GM18502 (cell line): ENCODE results near the gene OR4E2.
"Not testable (repeated sequence)": the region's sequence is repeated elsewhere in the genome, so short reads cannot be mapped to it uniquely, and the experiment has no call there.

ENCODE experiments used
- ATAC-seq: cut with Tn5 transposase; IDR thresholded peaks from one replicate; pipeline ENCODE4 v1.9.1; 2021; ENCODE audit warnings: mild to moderate bottlenecking; ENCODE audit not compliant: unreplicated experiment, poor library complexity

Gene OR4E2

GRCh38 chr14:21653331-21653885, at the start of gene OR4E2:
OR4E2 (plus strand) TSS chr14:21653835; CDS start chr14:21665083, 11,248 bp downstream.
- no peak for ATAC-seq

GRCh38 chr14:21612324-21612723, 41.3 kb upstream of the OR4E2 start:
- ATAC-seq: no peak

GRCh38 chr14:21614240-21614639, 39.4 kb upstream of the OR4E2 start:
- no peak for ATAC-seq

GRCh38 chr14:21617614-21618013, 36.0 kb upstream of the OR4E2 start:
- ATAC-seq: no peak

- ATAC-seq: no peak
Measured at GRCh38 chr14:21626491-21627230, 27.0 kb upstream of the OR4E2 start.

GRCh38 chr14:21630503-21630902, 23.1 kb upstream of the OR4E2 start:
- ATAC-seq: not testable (repeated sequence)

GRCh38 chr14:21631084-21631483, 22.6 kb upstream of the OR4E2 start:
- no peak for ATAC-seq

GRCh38 chr14:21634840-21635239, 18.8 kb upstream of the OR4E2 start, which contains the start of gene OR10G2:
OR10G2 (minus strand) TSS chr14:21634940; CDS start chr14:21634842, 98 bp downstream.
- no peak for ATAC-seq

- ATAC-seq: no peak
Measured at GRCh38 chr14:21642683-21643082, 11.0 kb upstream of the OR4E2 start.

- no peak for ATAC-seq
Measured at GRCh38 chr14:21643407-21643806, 10.2 kb upstream of the OR4E2 start.

GRCh38 chr14:21647380-21647779, 6.3 kb upstream of the OR4E2 start:
- ATAC-seq: no peak

- ATAC-seq: no peak
Measured at GRCh38 chr14:21652209-21652808, 1.3 kb upstream of the OR4E2 start.

- ATAC-seq: no peak
Measured at GRCh38 chr14:21654215-21654614, 580 bp downstream of the OR4E2 start.

GRCh38 chr14:21656980-21657379, 3.3 kb downstream of the OR4E2 start:
- no peak for ATAC-seq

GRCh38 chr14:21668377-21668776, 14.7 kb downstream of the OR4E2 start:
- ATAC-seq: no peak

- ATAC-seq: no peak
Measured at GRCh38 chr14:21669284-21669683, 15.6 kb downstream of the OR4E2 start.

- no peak for ATAC-seq
Measured at GRCh38 chr14:21671371-21671770, 17.7 kb downstream of the OR4E2 start.

GRCh38 chr14:21672116-21672515, 18.5 kb downstream of the OR4E2 start:
- no peak for ATAC-seq

- ATAC-seq: no peak
Measured at GRCh38 chr14:21673718-21674117, 20.1 kb downstream of the OR4E2 start, which contains the start of gene OR4E1. OR4E1 (minus strand) TSS chr14:21673818; CDS start chr14:21670935, 2,883 bp downstream.

GRCh38 chr14:21675566-21675965, 21.9 kb downstream of the OR4E2 start:
- ATAC-seq: no peak

GRCh38 chr14:21680072-21680471, 26.4 kb downstream of the OR4E2 start:
- ATAC-seq: no peak
